GM23338 (cell line): Measurements from ENCODE around the gene DLG2. TPM values are rescaled to one million over a fixed set of nuclear protein-coding genes. Genes with fewer than 3 reads are reported as not detected.

ENCODE experiments used
- ATAC-seq: fragments of 200-7000 bp; cut with Tn5 transposase; 3 replicates; pipeline ENCODE4 v1.9.1; 2020
- DNase-seq: peaks from one replicate; pipeline ENCODE4 v3.0.0-alpha.2; 2015; ENCODE audit warnings: low spot score
- H2AFZ ChIP-seq: fragments of 200-600 bp; sonication (generic); 2 replicates; pipeline ENCODE4 v1.8.0; 2016; ENCODE audit warnings: antibody characterized with exemption, mild to moderate bottlenecking, moderate library complexity
- H3F3A ChIP-seq: fragments of 200-600 bp; sonication (generic); replicated peaks from 2 replicates; pipeline ENCODE4 v1.8.0; 2017; ENCODE audit warnings: antibody characterized with exemption, mixed run types, low read depth
- H3K27ac ChIP-seq: fragments of 200-600 bp; sonication (generic); 2 replicates; pipeline ENCODE4 v1.6.1; 2016; ENCODE audit warnings: low read depth
- H3K27me3 ChIP-seq: fragments of 200-600 bp; sonication (generic); 2 replicates; pipeline ENCODE4 v1.8.0; 2016; ENCODE audit warnings: mild to moderate bottlenecking, mixed run types, moderate library complexity; ENCODE audit not compliant: insufficient read depth
- H3K36me3 ChIP-seq: fragments of 200-600 bp; sonication (generic); 2 replicates; pipeline ENCODE4 v1.8.0; 2016; ENCODE audit warnings: mild to moderate bottlenecking; ENCODE audit not compliant: insufficient read depth
- H3K4me1 ChIP-seq: fragments of 200-600 bp; sonication (generic); 2 replicates; pipeline ENCODE4 v1.8.0; 2016; ENCODE audit warnings: mild to moderate bottlenecking, moderate library complexity; ENCODE audit not compliant: insufficient read depth
- H3K4me2 ChIP-seq: fragments of 200-600 bp; sonication (generic); 2 replicates; pipeline ENCODE4 v1.7.1; 2017; ENCODE audit warnings: mixed run types
- H3K4me3 ChIP-seq: fragments of 200-600 bp; sonication (generic); 2 replicates; pipeline ENCODE4 v1.6.1; 2016; ENCODE audit warnings: mixed run types
- H3K79me2 ChIP-seq: fragments of 200-600 bp; sonication (generic); replicated peaks from 2 replicates; pipeline ENCODE4 v1.8.0; 2017; ENCODE audit warnings: mild to moderate bottlenecking; ENCODE audit not compliant: insufficient read depth
- H3K9me2 ChIP-seq: fragments of 200-600 bp; sonication (generic); 2 replicates; pipeline ENCODE4 v1.8.0; 2017; ENCODE audit not compliant: insufficient read depth
- H4K20me1 ChIP-seq: fragments of 200-600 bp; sonication (generic); replicated peaks from 2 replicates; pipeline ENCODE4 v1.8.0; 2017; ENCODE audit warnings: mild to moderate bottlenecking; ENCODE audit not compliant: insufficient read depth
- H3K27ac Mint-ChIP-seq: 2 replicates; pipeline ENCODE4 v1.8.0; 2020; ENCODE audit warnings: inconsistent platforms, mild to moderate bottlenecking, moderate library complexity, mixed read lengths
- H3K27me3 Mint-ChIP-seq: 3 replicates; pipeline ENCODE4 v1.8.0; 2022; ENCODE audit warnings: low read depth, mild to moderate bottlenecking, moderate library complexity, mixed read lengths, inconsistent platforms; ENCODE audit not compliant: insufficient read depth, poor library complexity
- H3K36me3 Mint-ChIP-seq: 3 replicates; pipeline ENCODE4 v1.8.0; 2021; ENCODE audit warnings: low read depth, mild to moderate bottlenecking, inconsistent platforms, moderate library complexity, mixed read lengths
- H3K4me1 Mint-ChIP-seq: 3 replicates; pipeline ENCODE4 v1.8.0; 2020; ENCODE audit warnings: mild to moderate bottlenecking, inconsistent platforms, mixed read lengths
- H3K4me3 Mint-ChIP-seq: 3 replicates; pipeline ENCODE4 v1.8.0; 2021; ENCODE audit warnings: moderate library complexity, mild to moderate bottlenecking, inconsistent platforms, mixed read lengths
- H3K9me3 Mint-ChIP-seq: 3 replicates; pipeline ENCODE4 v1.8.0; 2020; ENCODE audit warnings: moderate library complexity, mild to moderate bottlenecking, inconsistent platforms, mixed read lengths
- CREB1 ChIP-seq: fragments of 250-450 bp; sonication (Bioruptor Pico); IDR thresholded peaks from 2 replicates; pipeline ENCODE4 v1.5.0; 2020; ENCODE audit warnings: low read depth, mild to moderate bottlenecking, moderate library complexity
- EZH2 ChIP-seq: fragments of 200-600 bp; sonication (generic); IDR thresholded peaks from one replicate; pipeline ENCODE4 v1.8.0; 2017; ENCODE audit warnings: antibody characterized with exemption, mild to moderate bottlenecking, low read depth; ENCODE audit not compliant: unreplicated experiment
- EZH2phosphoT487 ChIP-seq: fragments of 200-600 bp; sonication (generic); IDR thresholded peaks from one replicate; pipeline ENCODE4 v1.8.1; 2018; ENCODE audit warnings: antibody characterized with exemption; ENCODE audit not compliant: unreplicated experiment
- JUNB ChIP-seq: IDR thresholded peaks from one replicate; pipeline ENCODE4 v1.6.1; 2016; ENCODE audit warnings: antibody characterized with exemption; ENCODE audit not compliant: unreplicated experiment
- NANOG ChIP-seq: IDR thresholded peaks from 2 replicates; pipeline ENCODE4 v1.6.1; 2016; ENCODE audit warnings: antibody characterized with exemption, borderline replicate concordance
- POLR2AphosphoS5 ChIP-seq: IDR thresholded peaks from 2 replicates; pipeline ENCODE4 v1.6.1; 2016; ENCODE audit warnings: antibody characterized with exemption, low read depth
- STAT1 ChIP-seq: IDR thresholded peaks from one replicate; pipeline ENCODE4 v1.6.1; 2016; ENCODE audit warnings: antibody characterized with exemption; ENCODE audit not compliant: unreplicated experiment
- ZNF114 ChIP-seq: fragments of 250-450 bp; sonication (Bioruptor Pico); IDR thresholded peaks from 2 replicates; pipeline ENCODE4 v1.5.0; 2020; ENCODE audit warnings: mild to moderate bottlenecking, moderate library complexity
- ZNF331 ChIP-seq: fragments of 250-450 bp; sonication (Bioruptor Pico); IDR thresholded peaks from 2 replicates; pipeline ENCODE4 v1.5.0; 2020; ENCODE audit warnings: low read depth, mild to moderate bottlenecking, moderate library complexity
- polyA plus RNA-seq: library from polyadenylated mRNA; unstranded; fragments of >200 nt; fragmentation: Nextera tagmentation; extraction: Ambion mirVana; gene quantifications from 2 replicates; pipeline ENCODE4 v1.2.1, GENCODE V29; 2016
- total RNA-seq: library from RNA; depleted of rRNA; stranded (reverse); fragments of >200 nt; shearing (Covaris generic); gene quantifications from 2 replicates; pipeline ENCODE4 v1.2.3, GENCODE V29; 2014
- TF ChIP-seq, protein P1 (sequence below): IDR thresholded peaks from 2 replicates; pipeline ENCODE4 v1.6.1; 2016; ENCODE audit warnings: antibody characterized with exemption
- TF ChIP-seq, protein P2 (sequence below), 2 experiments: fragments of 200-600 bp in 1 of 2; sonication (generic) in 1 of 2; conservative IDR thresholded peaks; 2 replicates each; pipeline versions ENCODE4 v1.5.1 to v1.6.1; 2016 to 2017; ENCODE audit warnings: antibody characterized with exemption in 2 of 2, low read depth in 2 of 2, mild to moderate bottlenecking in 2 of 2, moderate library complexity in 1 of 2
- TF ChIP-seq, protein P3 (sequence below): IDR thresholded peaks from one replicate; pipeline ENCODE4 v1.6.1; 2018; ENCODE audit warnings: antibody characterized with exemption; ENCODE audit not compliant: unreplicated experiment
- TF ChIP-seq, protein P4 (sequence below): fragments of 250-450 bp; sonication (Bioruptor Pico); IDR thresholded peaks from 2 replicates; pipeline ENCODE4 v1.5.0; 2020; ENCODE audit warnings: mild to moderate bottlenecking, moderate library complexity

Gene DLG2
- total and polyA plus RNA-seq, 2 experiments from 2014 or later = 19.8 to 21.5 TPM

DNA sequence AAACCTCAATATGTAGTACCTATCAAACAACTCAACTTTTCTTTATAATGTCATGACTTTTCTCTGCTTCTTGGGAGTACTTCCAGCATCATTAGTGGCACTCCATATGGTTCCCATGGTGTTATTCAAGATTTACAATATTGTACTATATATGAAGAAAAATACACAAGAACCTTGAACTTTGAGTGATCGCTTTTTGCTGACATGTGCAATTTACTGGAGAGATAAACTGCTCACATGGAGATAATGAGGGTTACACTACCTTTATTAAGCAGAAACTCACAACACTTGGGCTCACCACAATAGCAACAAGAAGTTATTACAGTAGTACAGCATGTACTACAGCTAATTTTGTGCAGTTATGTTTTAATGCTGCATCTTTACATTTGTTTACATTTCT lies 388.2 kb downstream of the DLG2 start:
- Histone ChIP-seq H2AFZ (no peak overlapping the region), H3K27ac (no peak overlapping the region), H3K4me2 (no peak overlapping the region), H3K4me3 (no peak overlapping the region), H3K4me1 (peaks cover 3% of the 10 kb centered on the region; the same call in 1 of the 2 replicates), H4K20me1 (no peaks in the 10 kb centered on the region), H3K79me2 (no peaks in the 10 kb centered on the region), H3K36me3 (no peaks in the 10 kb centered on the region), H3K9me2 (no peaks in the 10 kb centered on the region), H3F3A (no peaks in the 10 kb centered on the region), H3K27me3 (no peaks in the 10 kb centered on the region)
- peaks cover 16% of the 10 kb centered on the region for H3K4me1 Mint-ChIP-seq
- 0 out of 3 replicates have a peak, but pooled peaks cover 5% of the 10 kb centered on the region for H3K9me3 Mint-ChIP-seq
- no peak overlapping the region for H3K27ac Mint-ChIP-seq
- DNase-seq (no peak), ATAC-seq (no peak)
- TF ChIP-seq EZH2 (no peak), STAT1 (no peak), CREB1 (CRISPR knock-in tag) (no peak), ZNF331 (CRISPR knock-in tag) (no peak), NANOG (no peak), JUNB (no peak), ZNF114 (CRISPR knock-in tag) (no peak), EZH2phosphoT487 (no peak), POLR2AphosphoS5 (no peak)
- TF ChIP-seq, protein P1, sequence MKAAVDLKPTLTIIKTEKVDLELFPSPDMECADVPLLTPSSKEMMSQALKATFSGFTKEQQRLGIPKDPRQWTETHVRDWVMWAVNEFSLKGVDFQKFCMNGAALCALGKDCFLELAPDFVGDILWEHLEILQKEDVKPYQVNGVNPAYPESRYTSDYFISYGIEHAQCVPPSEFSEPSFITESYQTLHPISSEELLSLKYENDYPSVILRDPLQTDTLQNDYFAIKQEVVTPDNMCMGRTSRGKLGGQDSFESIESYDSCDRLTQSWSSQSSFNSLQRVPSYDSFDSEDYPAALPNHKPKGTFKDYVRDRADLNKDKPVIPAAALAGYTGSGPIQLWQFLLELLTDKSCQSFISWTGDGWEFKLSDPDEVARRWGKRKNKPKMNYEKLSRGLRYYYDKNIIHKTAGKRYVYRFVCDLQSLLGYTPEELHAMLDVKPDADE = no peak
- TF ChIP-seq, protein P2, sequence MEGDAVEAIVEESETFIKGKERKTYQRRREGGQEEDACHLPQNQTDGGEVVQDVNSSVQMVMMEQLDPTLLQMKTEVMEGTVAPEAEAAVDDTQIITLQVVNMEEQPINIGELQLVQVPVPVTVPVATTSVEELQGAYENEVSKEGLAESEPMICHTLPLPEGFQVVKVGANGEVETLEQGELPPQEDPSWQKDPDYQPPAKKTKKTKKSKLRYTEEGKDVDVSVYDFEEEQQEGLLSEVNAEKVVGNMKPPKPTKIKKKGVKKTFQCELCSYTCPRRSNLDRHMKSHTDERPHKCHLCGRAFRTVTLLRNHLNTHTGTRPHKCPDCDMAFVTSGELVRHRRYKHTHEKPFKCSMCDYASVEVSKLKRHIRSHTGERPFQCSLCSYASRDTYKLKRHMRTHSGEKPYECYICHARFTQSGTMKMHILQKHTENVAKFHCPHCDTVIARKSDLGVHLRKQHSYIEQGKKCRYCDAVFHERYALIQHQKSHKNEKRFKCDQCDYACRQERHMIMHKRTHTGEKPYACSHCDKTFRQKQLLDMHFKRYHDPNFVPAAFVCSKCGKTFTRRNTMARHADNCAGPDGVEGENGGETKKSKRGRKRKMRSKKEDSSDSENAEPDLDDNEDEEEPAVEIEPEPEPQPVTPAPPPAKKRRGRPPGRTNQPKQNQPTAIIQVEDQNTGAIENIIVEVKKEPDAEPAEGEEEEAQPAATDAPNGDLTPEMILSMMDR (conservative IDR thresholded peaks at IDR 0.05; ENCODE audit: low read depth in 2 of 2) = no peak
- TF ChIP-seq, protein P3, sequence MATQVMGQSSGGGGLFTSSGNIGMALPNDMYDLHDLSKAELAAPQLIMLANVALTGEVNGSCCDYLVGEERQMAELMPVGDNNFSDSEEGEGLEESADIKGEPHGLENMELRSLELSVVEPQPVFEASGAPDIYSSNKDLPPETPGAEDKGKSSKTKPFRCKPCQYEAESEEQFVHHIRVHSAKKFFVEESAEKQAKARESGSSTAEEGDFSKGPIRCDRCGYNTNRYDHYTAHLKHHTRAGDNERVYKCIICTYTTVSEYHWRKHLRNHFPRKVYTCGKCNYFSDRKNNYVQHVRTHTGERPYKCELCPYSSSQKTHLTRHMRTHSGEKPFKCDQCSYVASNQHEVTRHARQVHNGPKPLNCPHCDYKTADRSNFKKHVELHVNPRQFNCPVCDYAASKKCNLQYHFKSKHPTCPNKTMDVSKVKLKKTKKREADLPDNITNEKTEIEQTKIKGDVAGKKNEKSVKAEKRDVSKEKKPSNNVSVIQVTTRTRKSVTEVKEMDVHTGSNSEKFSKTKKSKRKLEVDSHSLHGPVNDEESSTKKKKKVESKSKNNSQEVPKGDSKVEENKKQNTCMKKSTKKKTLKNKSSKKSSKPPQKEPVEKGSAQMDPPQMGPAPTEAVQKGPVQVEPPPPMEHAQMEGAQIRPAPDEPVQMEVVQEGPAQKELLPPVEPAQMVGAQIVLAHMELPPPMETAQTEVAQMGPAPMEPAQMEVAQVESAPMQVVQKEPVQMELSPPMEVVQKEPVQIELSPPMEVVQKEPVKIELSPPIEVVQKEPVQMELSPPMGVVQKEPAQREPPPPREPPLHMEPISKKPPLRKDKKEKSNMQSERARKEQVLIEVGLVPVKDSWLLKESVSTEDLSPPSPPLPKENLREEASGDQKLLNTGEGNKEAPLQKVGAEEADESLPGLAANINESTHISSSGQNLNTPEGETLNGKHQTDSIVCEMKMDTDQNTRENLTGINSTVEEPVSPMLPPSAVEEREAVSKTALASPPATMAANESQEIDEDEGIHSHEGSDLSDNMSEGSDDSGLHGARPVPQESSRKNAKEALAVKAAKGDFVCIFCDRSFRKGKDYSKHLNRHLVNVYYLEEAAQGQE = no peak
- TF ChIP-seq, protein P4, sequence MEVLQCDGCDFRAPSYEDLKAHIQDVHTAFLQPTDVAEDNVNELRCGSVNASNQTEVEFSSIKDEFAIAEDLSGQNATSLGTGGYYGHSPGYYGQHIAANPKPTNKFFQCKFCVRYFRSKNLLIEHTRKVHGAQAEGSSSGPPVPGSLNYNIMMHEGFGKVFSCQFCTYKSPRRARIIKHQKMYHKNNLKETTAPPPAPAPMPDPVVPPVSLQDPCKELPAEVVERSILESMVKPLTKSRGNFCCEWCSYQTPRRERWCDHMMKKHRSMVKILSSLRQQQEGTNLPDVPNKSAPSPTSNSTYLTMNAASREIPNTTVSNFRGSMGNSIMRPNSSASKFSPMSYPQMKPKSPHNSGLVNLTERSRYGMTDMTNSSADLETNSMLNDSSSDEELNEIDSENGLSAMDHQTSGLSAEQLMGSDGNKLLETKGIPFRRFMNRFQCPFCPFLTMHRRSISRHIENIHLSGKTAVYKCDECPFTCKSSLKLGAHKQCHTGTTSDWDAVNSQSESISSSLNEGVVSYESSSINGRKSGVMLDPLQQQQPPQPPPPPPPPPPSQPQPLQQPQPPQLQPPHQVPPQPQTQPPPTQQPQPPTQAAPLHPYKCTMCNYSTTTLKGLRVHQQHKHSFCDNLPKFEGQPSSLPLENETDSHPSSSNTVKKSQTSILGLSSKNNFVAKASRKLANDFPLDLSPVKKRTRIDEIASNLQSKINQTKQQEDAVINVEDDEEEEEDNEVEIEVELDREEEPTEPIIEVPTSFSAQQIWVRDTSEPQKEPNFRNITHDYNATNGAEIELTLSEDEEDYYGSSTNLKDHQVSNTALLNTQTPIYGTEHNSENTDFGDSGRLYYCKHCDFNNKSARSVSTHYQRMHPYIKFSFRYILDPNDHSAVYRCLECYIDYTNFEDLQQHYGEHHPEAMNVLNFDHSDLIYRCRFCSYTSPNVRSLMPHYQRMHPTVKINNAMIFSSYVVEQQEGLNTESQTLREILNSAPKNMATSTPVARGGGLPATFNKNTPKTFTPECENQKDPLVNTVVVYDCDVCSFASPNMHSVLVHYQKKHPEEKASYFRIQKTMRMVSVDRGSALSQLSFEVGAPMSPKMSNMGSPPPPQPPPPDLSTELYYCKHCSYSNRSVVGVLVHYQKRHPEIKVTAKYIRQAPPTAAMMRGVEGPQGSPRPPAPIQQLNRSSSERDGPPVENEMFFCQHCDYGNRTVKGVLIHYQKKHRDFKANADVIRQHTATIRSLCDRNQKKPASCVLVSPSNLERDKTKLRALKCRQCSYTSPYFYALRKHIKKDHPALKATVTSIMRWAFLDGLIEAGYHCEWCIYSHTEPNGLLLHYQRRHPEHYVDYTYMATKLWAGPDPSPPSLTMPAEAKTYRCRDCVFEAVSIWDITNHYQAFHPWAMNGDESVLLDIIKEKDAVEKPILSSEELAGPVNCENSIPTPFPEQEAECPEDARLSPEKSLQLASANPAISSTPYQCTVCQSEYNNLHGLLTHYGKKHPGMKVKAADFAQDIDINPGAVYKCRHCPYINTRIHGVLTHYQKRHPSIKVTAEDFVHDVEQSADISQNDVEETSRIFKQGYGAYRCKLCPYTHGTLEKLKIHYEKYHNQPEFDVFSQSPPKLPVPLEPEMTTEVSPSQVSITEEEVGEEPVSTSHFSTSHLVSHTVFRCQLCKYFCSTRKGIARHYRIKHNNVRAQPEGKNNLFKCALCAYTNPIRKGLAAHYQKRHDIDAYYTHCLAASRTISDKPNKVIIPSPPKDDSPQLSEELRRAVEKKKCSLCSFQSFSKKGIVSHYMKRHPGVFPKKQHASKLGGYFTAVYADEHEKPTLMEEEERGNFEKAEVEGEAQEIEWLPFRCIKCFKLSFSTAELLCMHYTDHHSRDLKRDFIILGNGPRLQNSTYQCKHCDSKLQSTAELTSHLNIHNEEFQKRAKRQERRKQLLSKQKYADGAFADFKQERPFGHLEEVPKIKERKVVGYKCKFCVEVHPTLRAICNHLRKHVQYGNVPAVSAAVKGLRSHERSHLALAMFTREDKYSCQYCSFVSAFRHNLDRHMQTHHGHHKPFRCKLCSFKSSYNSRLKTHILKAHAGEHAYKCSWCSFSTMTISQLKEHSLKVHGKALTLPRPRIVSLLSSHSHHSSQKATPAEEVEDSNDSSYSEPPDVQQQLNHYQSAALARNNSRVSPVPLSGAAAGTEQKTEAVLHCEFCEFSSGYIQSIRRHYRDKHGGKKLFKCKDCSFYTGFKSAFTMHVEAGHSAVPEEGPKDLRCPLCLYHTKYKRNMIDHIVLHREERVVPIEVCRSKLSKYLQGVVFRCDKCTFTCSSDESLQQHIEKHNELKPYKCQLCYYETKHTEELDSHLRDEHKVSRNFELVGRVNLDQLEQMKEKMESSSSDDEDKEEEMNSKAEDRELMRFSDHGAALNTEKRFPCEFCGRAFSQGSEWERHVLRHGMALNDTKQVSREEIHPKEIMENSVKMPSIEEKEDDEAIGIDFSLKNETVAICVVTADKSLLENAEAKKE = no peak
- no peak overlapping the region for H3K4me3 Mint-ChIP-seq
- no peaks in the 10 kb centered on the region for H3K36me3 Mint-ChIP-seq
- no peaks in the 10 kb centered on the region for H3K27me3 Mint-ChIP-seq
